HG03439 (cell line): ENCODE results near the gene TMEM101.
"Not testable (repeated sequence)": the region's sequence is repeated elsewhere in the genome, so short reads cannot be mapped to it uniquely, and the experiment has no call there.

Experiments
- ATAC-seq: cut with Tn5 transposase; IDR thresholded peaks from one replicate; pipeline ENCODE4 v1.9.1; 2021; ENCODE audit warnings: mild to moderate bottlenecking, moderate library complexity; ENCODE audit not compliant: unreplicated experiment

Gene TMEM101

GRCh38 chr17:44024853-44025252, 10.1 kb upstream of the TMEM101 start:
- no peak for ATAC-seq

- no peak for ATAC-seq
Measured at GRCh38 chr17:44024271-44024663, 9.5 kb upstream of the TMEM101 start.

GRCh38 chr17:44023545-44024270, 8.9 kb upstream of the TMEM101 start:
- no peak for ATAC-seq

- no peak for ATAC-seq
Measured at GRCh38 chr17:44022246-44022645, 7.5 kb upstream of the TMEM101 start.

GRCh38 chr17:44021227-44021626, 6.5 kb upstream of the TMEM101 start:
- not testable (repeated sequence) for ATAC-seq

- no peak for ATAC-seq
Measured at GRCh38 chr17:44014133-44014436, 678 bp downstream of the TMEM101 start.

- no peak for ATAC-seq
Measured at GRCh38 chr17:44012874-44013273, 1.9 kb downstream of the TMEM101 start.

GRCh38 chr17:44012391-44012790, 2.4 kb downstream of the TMEM101 start:
- no peak for ATAC-seq

GRCh38 chr17:44011876-44012275, 2.9 kb downstream of the TMEM101 start:
- no peak for ATAC-seq

GRCh38 chr17:44010966-44011647, 3.7 kb downstream of the TMEM101 start:
- no peak for ATAC-seq

GRCh38 chr17:44008205-44008909, 6.4 kb downstream of the TMEM101 start:
- ATAC-seq, result no peak

GRCh38 chr17:44007346-44008204, 7.2 kb downstream of the TMEM101 start:
- ATAC-seq, result no peak

- peak; percentile 72 for ATAC-seq
Measured at GRCh38 chr17:44006598-44007345, 8.0 kb downstream of the TMEM101 start.

GRCh38 chr17:44006272-44006597, 8.5 kb downstream of the TMEM101 start:
- no peak for ATAC-seq

GRCh38 chr17:44005527-44006271, 9.1 kb downstream of the TMEM101 start:
- ATAC-seq, result no peak

- no peak for ATAC-seq
Measured at GRCh38 chr17:44004761-44005526, 9.8 kb downstream of the TMEM101 start.

GRCh38 chr17:44004077-44004760, 10.5 kb downstream of the TMEM101 start, which contains the start of gene NAGS:
NAGS (plus strand) TSS chr17:44004622; CDS start chr17:44004664, 42 bp downstream.
- no peak for ATAC-seq

GRCh38 chr17:44002141-44002848, 12.5 kb downstream of the TMEM101 start:
- no peak for ATAC-seq
